Endodermal cell (in vitro differentiated cells): ENCODE measurements around the gene MIPEP. TPM values are rescaled to one million over a fixed set of nuclear protein-coding genes. Genes with fewer than 3 reads are reported as not detected.

Source experiments
- DNase-seq: peaks from one replicate; pipeline ENCODE4 v3.0.0-alpha.2; 2017
- H3K27ac ChIP-seq: 2 replicates; pipeline ENCODE4 v1.5.1; 2013; ENCODE audit warnings: mild to moderate bottlenecking, low read depth, low read length, moderate library complexity
- H3K27me3 ChIP-seq: 2 replicates; pipeline ENCODE4 v1.6.1; 2013; ENCODE audit warnings: mild to moderate bottlenecking, low read length, moderate library complexity; ENCODE audit not compliant: insufficient read depth, control insufficient read depth, poor library complexity, severe bottlenecking
- H3K36me3 ChIP-seq: 2 replicates; pipeline ENCODE4 v1.7.0; 2013; ENCODE audit warnings: mild to moderate bottlenecking, low read length, moderate library complexity; ENCODE audit not compliant: control insufficient read depth, insufficient read depth
- H3K4me1 ChIP-seq: one replicate; pipeline ENCODE4 v1.7.0; 2013; ENCODE audit warnings: low read length; ENCODE audit not compliant: control insufficient read depth, insufficient read depth
- H3K4me3 ChIP-seq: 2 replicates; pipeline ENCODE4 v1.5.1; 2013; ENCODE audit warnings: mild to moderate bottlenecking, low read length, moderate library complexity
- H3K9ac ChIP-seq: 2 replicates; pipeline ENCODE4 v1.6.1; 2013; ENCODE audit warnings: mild to moderate bottlenecking, low read length, moderate library complexity; ENCODE audit not compliant: poor library complexity, severe bottlenecking; ENCODE audit errors: extremely low read depth
- H3K9me3 ChIP-seq: 2 replicates; pipeline ENCODE4 v1.6.1; 2013; ENCODE audit warnings: mild to moderate bottlenecking, low read length, moderate library complexity; ENCODE audit not compliant: control insufficient read depth
- H3K27ac Mint-ChIP-seq: 2 replicates; pipeline ENCODE4 v1.8.0; 2020; ENCODE audit warnings: mixed read lengths
- H3K27me3 Mint-ChIP-seq: 2 replicates; pipeline ENCODE4 v1.8.0; 2021; ENCODE audit warnings: mild to moderate bottlenecking, mixed read lengths; ENCODE audit not compliant: insufficient read depth
- H3K36me3 Mint-ChIP-seq: 2 replicates; pipeline ENCODE4 v1.8.0; 2020; ENCODE audit warnings: low read depth, mixed read lengths
- H3K4me1 Mint-ChIP-seq: 2 replicates; pipeline ENCODE4 v1.8.0; 2020; ENCODE audit warnings: mixed read lengths
- H3K4me3 Mint-ChIP-seq: 2 replicates; pipeline ENCODE4 v1.8.0; 2020; ENCODE audit warnings: mild to moderate bottlenecking, moderate library complexity, mixed read lengths
- H3K9me3 Mint-ChIP-seq: 2 replicates; pipeline ENCODE4 v1.8.0; 2020; ENCODE audit warnings: mild to moderate bottlenecking, mixed read lengths
- WGBS, 2 experiments: methylation state at CpG; one replicate each; pipeline versions ENCODE4 v1.1.5 to v1.1.7; 2013; ENCODE audit warnings: missing lambda C conversion rate in 2 of 2, mixed read lengths in 1 of 2; ENCODE audit not compliant: insufficient coverage in 1 of 2, insufficient read length in 1 of 2; 5-methylcytosine and 5-hydroxymethylcytosine counted together
- total RNA-seq, 2 donors: library from RNA; stranded (reverse); fragmentation: NEBNext Ultra II Directional in 1 of 2; extraction: Animal tissue kit (Norgen Biotek cat#: 25700) in 1 of 2; gene quantifications; 2 replicates in 1 of 2; 3 replicates in 1 of 2; pipeline ENCODE4 v1.2.1, GENCODE V29; 2021
- TF ChIP-seq, protein P1 (sequence below): fragments of 200-600 bp; sonication (generic); conservative IDR thresholded peaks from 2 replicates; pipeline ENCODE4 v1.5.0; 2021; ENCODE audit warnings: antibody characterized with exemption, mild to moderate bottlenecking

The MIPEP gene
- total RNA-seq, 2 donors from 2014 or later = 23.1 to 23.9 TPM

- 79% methylated on average over 1 of the region's 1 CpG; no CpG with 5 or more reads in 1 of the 2 experiments for WGBS, 2 experiments
- H3K27ac ChIP-seq = no peak overlapping the region
Observed at GRCh38 chr13:23912469-23912868, 23.3 kb upstream of the MIPEP start.

DNA sequence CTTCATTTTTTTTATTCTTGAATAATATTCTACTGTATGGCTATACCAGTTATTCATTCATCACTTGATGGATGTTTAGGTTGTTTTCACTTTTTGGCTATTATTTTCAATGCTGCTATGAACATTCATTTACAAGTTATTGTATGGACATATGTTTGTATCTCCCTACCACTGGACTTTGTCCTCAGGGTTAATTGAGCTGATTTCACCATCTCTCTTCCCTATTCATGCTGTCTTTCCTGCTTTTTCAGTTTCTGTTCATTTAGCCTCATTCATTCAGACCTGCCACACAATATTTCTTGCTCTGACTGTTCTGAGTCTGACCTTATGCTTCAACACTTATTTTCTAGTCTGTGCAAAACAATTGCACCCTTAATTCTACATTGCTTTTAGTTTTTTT, 20.4 kb upstream of the MIPEP start:
- TF ChIP-seq, protein P1, sequence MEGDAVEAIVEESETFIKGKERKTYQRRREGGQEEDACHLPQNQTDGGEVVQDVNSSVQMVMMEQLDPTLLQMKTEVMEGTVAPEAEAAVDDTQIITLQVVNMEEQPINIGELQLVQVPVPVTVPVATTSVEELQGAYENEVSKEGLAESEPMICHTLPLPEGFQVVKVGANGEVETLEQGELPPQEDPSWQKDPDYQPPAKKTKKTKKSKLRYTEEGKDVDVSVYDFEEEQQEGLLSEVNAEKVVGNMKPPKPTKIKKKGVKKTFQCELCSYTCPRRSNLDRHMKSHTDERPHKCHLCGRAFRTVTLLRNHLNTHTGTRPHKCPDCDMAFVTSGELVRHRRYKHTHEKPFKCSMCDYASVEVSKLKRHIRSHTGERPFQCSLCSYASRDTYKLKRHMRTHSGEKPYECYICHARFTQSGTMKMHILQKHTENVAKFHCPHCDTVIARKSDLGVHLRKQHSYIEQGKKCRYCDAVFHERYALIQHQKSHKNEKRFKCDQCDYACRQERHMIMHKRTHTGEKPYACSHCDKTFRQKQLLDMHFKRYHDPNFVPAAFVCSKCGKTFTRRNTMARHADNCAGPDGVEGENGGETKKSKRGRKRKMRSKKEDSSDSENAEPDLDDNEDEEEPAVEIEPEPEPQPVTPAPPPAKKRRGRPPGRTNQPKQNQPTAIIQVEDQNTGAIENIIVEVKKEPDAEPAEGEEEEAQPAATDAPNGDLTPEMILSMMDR = no peak
- Mint-ChIP-seq H3K4me3 (no peak overlapping the region), H3K9me3 (no peaks in the 10 kb centered on the region), H3K36me3 (no peaks in the 10 kb centered on the region), H3K27ac (no peak overlapping the region), H3K4me1 (no peaks in the 10 kb centered on the region), H3K27me3 (no peaks in the 10 kb centered on the region)
- no peaks in the 10 kb centered on the region for H3K27me3 ChIP-seq
- no peak overlapping the region for H3K9ac ChIP-seq
- no peaks in the 10 kb centered on the region for H3K9me3 ChIP-seq
- DNase-seq = no peak
- H3K4me3 ChIP-seq = no peak overlapping the region
- H3K36me3 ChIP-seq = no peaks in the 10 kb centered on the region
- no peaks in the 10 kb centered on the region for H3K4me1 ChIP-seq
- H3K27ac ChIP-seq = no peak overlapping the region

More at GRCh38 chr13:23912469-23912868, 23.3 kb upstream of the MIPEP start:
- no peaks in the 10 kb centered on the region for H3K36me3 ChIP-seq
- H3K4me1 ChIP-seq = no peaks in the 10 kb centered on the region
- Mint-ChIP-seq H3K27ac (no peak overlapping the region), H3K9me3 (no peaks in the 10 kb centered on the region), H3K36me3 (no peaks in the 10 kb centered on the region), H3K4me1 (no peaks in the 10 kb centered on the region), H3K27me3 (no peaks in the 10 kb centered on the region), H3K4me3 (no peak overlapping the region)
- no peak for DNase-seq
- H3K9ac ChIP-seq = no peak overlapping the region
- H3K27me3 ChIP-seq = no peaks in the 10 kb centered on the region
- H3K9me3 ChIP-seq = no peaks in the 10 kb centered on the region
- H3K4me3 ChIP-seq = no peak overlapping the region
- TF ChIP-seq, protein P1 = no peak

DNA sequence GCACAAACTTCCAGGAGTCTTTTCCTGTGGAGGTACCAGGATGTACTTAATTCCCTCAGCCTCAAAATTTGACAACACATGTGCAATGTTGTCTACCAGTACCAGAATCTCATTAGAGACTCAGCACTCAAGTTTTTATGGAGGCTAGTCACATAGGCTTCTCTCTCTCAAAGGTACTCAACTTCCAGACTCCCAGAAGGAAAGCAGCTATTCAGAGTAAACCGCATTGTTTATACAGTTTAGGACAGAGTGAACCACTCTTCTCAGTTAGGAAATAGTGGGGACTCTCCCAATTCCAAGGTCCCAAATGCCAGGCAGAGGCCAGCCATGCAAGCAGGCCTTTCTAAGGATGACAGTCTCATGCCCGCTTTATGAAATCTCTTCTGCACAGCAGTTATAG, 16.6 kb upstream of the MIPEP start:
- H3K4me1 Mint-ChIP-seq = peaks cover 3% of the 10 kb centered on the region
- no peaks in the 10 kb centered on the region for H3K9me3 Mint-ChIP-seq
- TF ChIP-seq, protein P1 = no peak
- no peak overlapping the region for H3K4me3 Mint-ChIP-seq
- Histone ChIP-seq H3K36me3 (no peaks in the 10 kb centered on the region), H3K9me3 (no peaks in the 10 kb centered on the region), H3K27ac (no peak overlapping the region), H3K27me3 (peaks cover 23% of the 10 kb centered on the region), H3K4me1 (no peaks in the 10 kb centered on the region), H3K4me3 (no peak overlapping the region), H3K9ac (no peak overlapping the region)
- peaks cover 27% of the 10 kb centered on the region for H3K27me3 Mint-ChIP-seq
- WGBS, 2 experiments = 90 to 100% methylated on average over 1 to 2 of the region's 2 CpGs
- H3K27ac Mint-ChIP-seq = no peak overlapping the region
- DNase-seq = no peak
- H3K36me3 Mint-ChIP-seq = no peaks in the 10 kb centered on the region
